Measurements from ENCODE around the gene HSD11B1L. TPM values are rescaled to one million over a fixed set of nuclear protein-coding genes. Genes with fewer than 3 reads are reported as not detected.

Gene HSD11B1L
- total RNA-seq, 4 donors from 2014 or later: 7.5 to 23.7 (median 11.6) TPM

DNA sequence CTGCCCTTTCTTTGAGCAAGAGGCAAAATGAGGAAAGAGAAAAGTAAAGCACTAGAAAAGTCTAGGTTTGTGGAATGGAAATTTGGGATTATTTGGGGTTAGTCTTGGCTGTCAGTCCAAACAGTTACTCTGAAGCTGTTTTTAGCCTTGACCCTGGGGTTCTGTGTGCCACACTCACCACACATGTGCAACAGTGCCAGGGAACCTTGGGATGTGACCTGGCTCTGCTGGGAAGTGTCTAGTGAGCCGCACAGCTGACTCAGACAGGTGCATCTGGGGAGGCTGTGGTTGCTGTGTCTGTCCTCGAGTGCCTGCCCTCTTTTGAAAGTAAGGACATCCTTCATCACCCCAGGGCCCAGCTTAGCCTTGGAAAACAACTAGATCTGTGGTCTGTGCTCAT is 16.3 kb upstream of the HSD11B1L start:
- peaks cover 4 to 100% (median 50%) of the 10 kb centered on the region in 3 donors for H3K36me3 ChIP-seq
- WGBS, 2 donors: 75 to 82% methylated on average over 2 of the region's 2 CpGs

DNA sequence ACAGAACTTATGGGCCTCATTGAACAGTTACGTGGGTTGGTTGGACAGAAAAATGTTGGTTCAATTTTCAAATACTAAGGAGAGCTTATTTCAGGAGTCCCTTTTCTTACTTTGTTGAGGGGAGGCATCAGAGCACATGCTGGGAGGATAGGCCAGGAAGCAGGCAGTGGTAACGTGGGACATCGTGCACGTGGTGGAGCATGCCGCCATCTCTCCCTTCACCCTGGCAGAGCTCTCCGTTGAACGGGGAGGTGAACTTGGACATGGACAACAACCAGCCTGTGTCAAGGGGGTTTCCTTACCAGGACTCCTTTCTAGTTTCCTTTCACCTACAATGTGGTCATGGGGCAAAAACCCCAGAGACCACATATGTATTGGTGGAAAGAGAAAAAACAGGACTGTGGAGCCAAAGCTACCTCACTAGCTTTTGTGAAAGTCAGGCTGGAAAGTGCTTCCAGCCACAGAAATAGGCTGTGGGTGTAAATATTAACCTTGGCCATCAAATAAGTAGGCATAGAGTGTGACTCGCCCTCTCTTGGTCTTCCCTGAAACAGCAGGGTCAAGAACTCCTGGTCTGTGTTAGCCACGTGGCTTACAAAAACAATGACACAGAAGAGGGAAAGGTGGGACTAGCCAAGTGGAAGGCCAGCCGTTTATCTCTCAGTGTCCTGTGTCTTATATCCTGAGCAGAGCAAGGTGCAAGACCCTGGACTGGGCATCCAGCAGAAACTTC is 14.9 kb upstream of the HSD11B1L start:
- H3K4me3 ChIP-seq: no peak overlapping the region
- peaks cover 4 to 97% (median 50%) of the 10 kb centered on the region in 3 donors for H3K36me3 ChIP-seq
- no peaks in the 10 kb centered on the region for H3K27me3 ChIP-seq
- H3K27ac ChIP-seq: no peak overlapping the region
- 71 to 80% methylated on average over 10 of the region's 10 CpGs for WGBS, 2 donors
- DNase-seq (ENCODE audit: low spot score in 2 of 2): no peak
- H3K9me3 ChIP-seq: no peaks in the 10 kb centered on the region
- H3K4me1 ChIP-seq: no peaks in the 10 kb centered on the region
- TF ChIP-seq, protein P1, sequence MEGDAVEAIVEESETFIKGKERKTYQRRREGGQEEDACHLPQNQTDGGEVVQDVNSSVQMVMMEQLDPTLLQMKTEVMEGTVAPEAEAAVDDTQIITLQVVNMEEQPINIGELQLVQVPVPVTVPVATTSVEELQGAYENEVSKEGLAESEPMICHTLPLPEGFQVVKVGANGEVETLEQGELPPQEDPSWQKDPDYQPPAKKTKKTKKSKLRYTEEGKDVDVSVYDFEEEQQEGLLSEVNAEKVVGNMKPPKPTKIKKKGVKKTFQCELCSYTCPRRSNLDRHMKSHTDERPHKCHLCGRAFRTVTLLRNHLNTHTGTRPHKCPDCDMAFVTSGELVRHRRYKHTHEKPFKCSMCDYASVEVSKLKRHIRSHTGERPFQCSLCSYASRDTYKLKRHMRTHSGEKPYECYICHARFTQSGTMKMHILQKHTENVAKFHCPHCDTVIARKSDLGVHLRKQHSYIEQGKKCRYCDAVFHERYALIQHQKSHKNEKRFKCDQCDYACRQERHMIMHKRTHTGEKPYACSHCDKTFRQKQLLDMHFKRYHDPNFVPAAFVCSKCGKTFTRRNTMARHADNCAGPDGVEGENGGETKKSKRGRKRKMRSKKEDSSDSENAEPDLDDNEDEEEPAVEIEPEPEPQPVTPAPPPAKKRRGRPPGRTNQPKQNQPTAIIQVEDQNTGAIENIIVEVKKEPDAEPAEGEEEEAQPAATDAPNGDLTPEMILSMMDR (IDR thresholded peaks at IDR 0.05): no peak
- TF ChIP-seq EP300 (IDR thresholded peaks at IDR 0.05) (no peak), POLR2A (IDR thresholded peaks at IDR 0.05) (no peak)

More for the DNA sequence above, 16.3 kb upstream of the HSD11B1L start:
- no peak overlapping the region for H3K4me3 ChIP-seq
- no peaks in the 10 kb centered on the region for H3K4me1 ChIP-seq
- no peaks in the 10 kb centered on the region for H3K9me3 ChIP-seq
- no peaks in the 10 kb centered on the region for H3K27me3 ChIP-seq
- H3K27ac ChIP-seq: no peak overlapping the region
- TF ChIP-seq POLR2A (IDR thresholded peaks at IDR 0.05) (no peak), EP300 (IDR thresholded peaks at IDR 0.05) (no peak)
- TF ChIP-seq, protein P1 (IDR thresholded peaks at IDR 0.05): no peak
- DNase-seq (ENCODE audit: low spot score in 2 of 2): no peak

DNA sequence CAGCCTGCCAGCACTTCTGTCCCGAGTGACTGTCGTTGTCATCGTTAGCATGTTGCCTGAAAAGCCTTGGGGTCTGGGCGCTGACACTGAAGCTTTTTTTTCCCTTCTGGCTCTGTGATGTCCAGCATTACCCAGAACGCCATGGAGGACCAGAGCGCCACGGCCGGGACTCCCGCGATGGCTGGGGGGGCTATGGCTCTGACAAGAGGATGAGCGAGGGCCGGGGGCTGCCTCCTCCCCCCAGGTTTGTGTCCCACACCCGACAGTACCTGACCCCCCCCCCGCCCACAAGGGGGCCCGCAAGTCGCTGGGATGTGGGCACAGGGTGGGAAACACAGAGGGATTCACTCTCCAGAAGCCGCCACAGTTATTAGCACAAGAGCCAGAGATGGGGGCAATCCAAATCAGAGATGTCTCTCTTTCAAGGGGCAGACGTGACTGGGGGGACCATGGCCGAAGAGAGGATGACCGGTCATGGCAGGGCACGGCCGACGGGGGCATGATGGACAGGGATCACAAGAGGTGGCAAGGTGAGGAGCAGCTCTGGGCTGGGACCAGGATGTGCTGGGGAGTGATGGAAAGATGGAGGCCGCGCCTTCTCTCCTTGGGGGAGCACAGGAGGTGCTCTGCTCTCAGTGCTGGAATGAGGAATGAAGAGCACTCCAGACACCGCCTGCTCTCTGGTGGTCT is 13.8 kb upstream of the HSD11B1L start:
- Histone ChIP-seq H3K27me3 (no peaks in the 10 kb centered on the region), H3K36me3 (peaks cover 4 to 96% (median 40%) of the 10 kb centered on the region in 3 donors), H3K4me3 (no peak overlapping the region), H3K27ac (no peak overlapping the region), H3K9me3 (no peaks in the 10 kb centered on the region), H3K4me1 (no peaks in the 10 kb centered on the region)
- 89 to 91% methylated on average over 23 of the region's 26 CpGs for WGBS, 2 donors
- no peak for DNase-seq (ENCODE audit: low spot score in 2 of 2)
- TF ChIP-seq, protein P1 (IDR thresholded peaks at IDR 0.05): no peak
- TF ChIP-seq EP300 (IDR thresholded peaks at IDR 0.05): no peak
- no peak for TF ChIP-seq POLR2A (IDR thresholded peaks at IDR 0.05)

DNA sequence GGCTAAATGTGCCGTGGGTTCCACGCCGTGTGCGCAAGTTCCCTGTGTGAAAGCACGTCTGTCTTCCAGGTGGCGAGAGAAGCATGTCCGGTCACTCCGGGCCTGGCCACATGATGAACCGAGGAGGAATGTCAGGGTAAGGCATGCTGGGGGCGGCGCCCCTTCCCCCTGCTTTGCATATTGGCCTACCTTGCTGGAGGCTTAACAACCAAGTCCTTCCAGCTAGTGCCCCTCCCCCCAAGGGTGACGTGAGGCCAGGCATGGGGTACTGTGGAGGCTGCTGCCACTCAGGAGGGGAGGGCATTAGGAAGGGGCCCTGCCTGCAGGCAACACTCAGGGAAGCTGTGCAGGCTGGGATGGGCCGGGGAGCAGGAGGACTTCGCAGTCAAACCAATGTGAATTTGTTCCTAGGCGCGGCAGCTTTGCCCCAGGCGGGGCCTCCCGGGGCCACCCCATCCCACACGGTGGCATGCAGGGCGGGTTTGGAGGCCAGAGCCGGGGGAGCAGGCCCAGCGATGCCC is 13.0 kb upstream of the HSD11B1L start:
- H3K9me3 ChIP-seq: no peaks in the 10 kb centered on the region
- H3K36me3 ChIP-seq: peaks cover 4 to 89% (median 33%) of the 10 kb centered on the region in 3 donors
- TF ChIP-seq EP300 (IDR thresholded peaks at IDR 0.05): no peak
- TF ChIP-seq, protein P1 (IDR thresholded peaks at IDR 0.05): no peak
- no peak for TF ChIP-seq POLR2A (IDR thresholded peaks at IDR 0.05)
- H3K4me1 ChIP-seq: no peaks in the 10 kb centered on the region
- 82 to 84% methylated on average over 13 to 19 of the region's 22 CpGs for WGBS, 2 donors
- no peak for DNase-seq (ENCODE audit: low spot score in 2 of 2)
- H3K27ac ChIP-seq: no peak overlapping the region
- H3K27me3 ChIP-seq: no peaks in the 10 kb centered on the region
- no peak overlapping the region for H3K4me3 ChIP-seq

DNA sequence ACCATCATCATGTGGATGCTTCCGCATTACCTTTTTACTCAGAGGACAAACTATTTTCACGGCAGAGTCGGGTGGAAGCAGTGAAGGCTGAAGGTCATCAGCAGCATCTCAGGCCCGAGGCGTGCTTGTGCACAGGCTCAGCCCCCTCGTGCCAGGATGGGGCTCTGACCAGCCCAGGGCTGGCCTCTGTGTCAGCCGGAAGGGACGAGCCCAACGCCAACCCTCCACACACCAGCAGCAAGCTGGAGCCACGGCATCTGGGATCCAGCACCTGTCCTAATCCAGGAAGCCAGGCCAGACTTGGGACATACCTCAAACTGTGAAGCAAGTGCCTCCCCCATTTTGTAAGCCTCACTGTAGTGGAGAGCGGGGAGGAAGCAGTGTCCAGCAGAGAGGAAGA is 11.6 kb upstream of the HSD11B1L start:
- H3K36me3 ChIP-seq: peaks cover 4 to 75% (median 23%) of the 10 kb centered on the region in 3 donors
- no peak overlapping the region for H3K4me3 ChIP-seq
- no peaks in the 10 kb centered on the region for H3K4me1 ChIP-seq
- no peaks in the 10 kb centered on the region for H3K27me3 ChIP-seq
- no peaks in the 10 kb centered on the region for H3K9me3 ChIP-seq
- DNase-seq (ENCODE audit: low spot score in 2 of 2): no peak
- no peak overlapping the region for H3K27ac ChIP-seq
- WGBS, 2 donors: 84 to 94% methylated on average over 4 to 11 of the region's 11 CpGs
- TF ChIP-seq, protein P1 (IDR thresholded peaks at IDR 0.05): no peak
- no peak for TF ChIP-seq POLR2A (IDR thresholded peaks at IDR 0.05)
- TF ChIP-seq EP300 (IDR thresholded peaks at IDR 0.05): no peak

Data from tibial nerve (tissue), 4 donors.